Fibroblast of gingiva (primary cell): ENCODE results near the gene APP.

ENCODE experiments used
- DNase-seq: peaks from one replicate; pipeline ENCODE4 v3.0.0-alpha.2; 2011; ENCODE audit warnings: low read depth

APP gene

DNA sequence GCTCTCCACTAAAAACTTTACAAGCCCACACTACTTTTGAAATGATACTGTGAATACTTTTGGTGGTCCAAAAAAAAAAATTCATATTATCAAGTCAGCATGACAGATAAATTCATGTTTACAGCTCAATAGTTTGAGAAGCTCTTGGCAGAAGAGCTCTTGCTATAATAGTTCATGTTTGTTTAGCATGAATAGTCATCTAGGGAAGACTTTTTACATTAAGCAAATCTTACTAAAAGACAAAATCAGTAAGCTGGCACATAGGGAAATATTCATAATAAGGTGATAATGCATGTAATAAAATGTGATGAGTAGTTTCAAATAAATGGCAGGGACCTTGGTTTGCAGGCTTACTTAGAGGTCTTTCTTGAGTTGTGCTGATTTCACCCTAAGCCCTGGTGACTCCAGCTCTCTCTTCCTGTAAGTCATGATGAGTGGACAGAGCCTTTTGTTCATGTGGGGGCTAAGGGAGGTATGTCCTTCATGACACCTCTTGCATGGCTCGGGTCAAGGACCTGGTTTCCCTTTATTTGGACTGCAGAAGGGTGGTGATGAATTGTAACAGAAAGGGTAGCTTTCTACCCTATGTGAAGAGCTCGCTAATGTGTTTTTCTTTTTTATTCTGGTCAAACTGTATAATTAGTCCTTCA, 269.1 kb downstream of the APP start:
- DNase-seq: no peak

GRCh38 chr21:25898671-25899070, 271.9 kb downstream of the APP start:
- no peak for DNase-seq

- no peak for DNase-seq
Observed at GRCh38 chr21:25897383-25897782, 273.2 kb downstream of the APP start.

- DNase-seq: no peak
Observed at GRCh38 chr21:25896501-25897056, 274.0 kb downstream of the APP start.

DNA sequence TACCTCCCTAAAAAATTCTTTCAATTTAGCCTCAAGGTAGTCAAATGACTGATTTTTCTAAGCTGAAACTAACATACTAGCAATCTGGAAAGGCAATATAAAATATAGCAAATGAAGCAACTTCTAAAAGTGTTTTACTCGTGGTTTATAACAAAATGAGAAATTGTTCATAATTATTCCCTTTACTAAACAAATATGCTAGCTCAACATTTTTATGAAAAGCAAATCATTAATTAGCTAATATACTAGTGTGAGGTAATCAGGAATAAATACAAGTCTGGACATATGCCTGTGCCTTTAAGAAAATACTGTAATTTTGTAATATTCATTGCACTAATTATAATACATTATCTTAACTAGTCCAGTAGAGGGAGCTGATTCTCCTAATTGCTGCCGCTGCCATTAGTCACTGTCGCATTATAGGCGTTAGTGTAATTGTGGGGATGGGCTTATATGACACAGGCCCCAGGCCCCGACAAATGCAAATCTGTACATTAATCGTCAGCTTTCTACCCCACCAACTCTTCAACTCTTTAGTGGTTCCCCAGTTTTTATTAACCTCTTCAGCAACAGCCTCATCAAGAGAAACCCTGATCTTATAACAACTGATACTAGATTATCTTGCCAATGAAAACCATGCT, 274.9 kb downstream of the APP start:
- DNase-seq: peak; percentile 32

GRCh38 chr21:25893191-25893590, 277.4 kb downstream of the APP start:
- DNase-seq: no peak

- no peak for DNase-seq
Observed at GRCh38 chr21:25891596-25891995, 279.0 kb downstream of the APP start.

GRCh38 chr21:25890001-25890400, 280.6 kb downstream of the APP start:
- DNase-seq: no peak

DNA sequence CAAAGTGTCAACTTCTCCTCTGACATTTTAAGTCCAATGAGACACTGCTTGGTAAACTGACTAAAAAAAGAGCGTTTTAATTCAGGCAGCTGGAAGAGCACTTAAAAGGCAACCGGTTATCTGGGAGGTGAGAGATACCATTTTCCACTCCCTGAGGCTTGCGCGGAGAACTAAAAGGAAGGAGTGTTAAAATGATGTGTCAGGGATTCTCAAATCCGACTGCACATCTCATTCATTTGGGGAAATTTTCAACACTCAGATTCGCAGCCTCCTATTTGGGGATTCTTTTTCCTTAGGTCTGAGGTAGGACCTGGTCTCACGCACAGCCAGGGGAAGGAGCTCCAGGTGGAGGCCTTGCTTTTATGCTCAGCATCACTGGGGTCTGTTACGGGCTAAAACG, 281.9 kb downstream of the APP start:
- no peak for DNase-seq

DNA sequence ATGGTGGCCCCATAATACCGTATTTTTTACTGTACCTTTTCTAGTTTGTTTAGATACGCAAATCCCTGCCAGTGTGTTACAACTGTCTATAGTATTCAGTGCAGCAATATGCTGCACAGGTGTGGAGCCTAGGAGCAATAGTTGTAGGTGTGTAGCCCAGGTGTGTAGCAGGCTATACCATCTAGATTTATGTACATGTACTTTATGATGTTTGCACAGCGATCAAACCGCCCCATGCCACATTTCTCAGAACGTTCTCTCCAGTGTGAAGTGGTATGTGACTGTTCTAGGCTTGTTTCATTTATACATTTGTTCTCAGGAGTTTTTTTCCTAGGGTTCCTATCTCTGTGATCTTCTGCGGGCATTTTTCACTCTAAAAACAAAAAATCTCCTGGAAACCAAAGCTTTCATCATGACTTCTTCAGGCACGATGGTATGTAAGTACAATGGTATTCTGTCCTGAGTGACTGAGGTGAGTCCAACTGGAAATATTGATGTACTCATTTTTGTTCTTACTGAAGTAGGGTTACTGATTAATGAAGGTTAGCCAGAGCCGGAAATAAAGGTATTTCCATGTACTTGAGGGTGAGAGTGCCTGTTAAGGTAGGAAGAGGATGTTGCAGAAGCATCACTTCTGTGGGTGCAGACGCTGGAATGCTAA, 282.8 kb downstream of the APP start:
- DNase-seq: no peak

DNA sequence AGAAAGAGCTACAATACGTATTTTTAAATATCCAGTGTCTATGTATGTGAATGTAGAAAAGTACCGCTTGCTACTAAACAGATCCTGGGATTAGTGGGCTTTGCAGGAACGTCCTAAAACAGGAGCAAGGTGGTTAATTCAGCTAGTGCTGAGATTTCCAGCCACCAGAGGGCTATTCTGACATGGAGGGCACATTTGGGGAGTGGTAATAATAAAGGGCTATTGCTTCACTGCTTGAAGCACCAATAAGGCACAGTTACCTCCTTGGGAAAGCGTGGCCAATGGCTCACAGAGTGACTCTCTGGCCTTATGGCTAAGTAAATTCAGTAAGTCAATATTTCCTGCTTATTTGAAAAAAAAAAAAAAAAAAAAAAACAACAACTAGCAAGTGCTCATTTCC, 283.4 kb downstream of the APP start:
- no peak for DNase-seq

DNA sequence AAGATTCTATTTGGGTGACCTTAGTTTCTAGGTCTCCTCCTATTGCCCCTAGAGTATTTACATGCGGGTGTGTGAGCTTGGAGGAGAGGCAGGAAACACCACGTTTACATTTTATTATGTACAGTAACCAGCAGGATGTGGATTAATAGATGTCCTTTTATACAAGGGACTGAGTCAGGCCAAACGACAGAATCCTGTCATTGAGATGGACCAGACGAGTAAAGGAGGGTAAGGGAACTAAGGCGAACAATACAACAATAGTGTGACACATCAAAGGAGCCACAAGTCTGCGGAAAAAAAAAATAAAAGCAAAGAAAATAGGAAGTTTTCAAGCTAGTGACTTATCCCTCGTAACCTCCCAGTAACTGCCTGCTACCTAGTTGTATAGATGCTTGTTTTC, 284.7 kb downstream of the APP start:
- no peak for DNase-seq

DNA sequence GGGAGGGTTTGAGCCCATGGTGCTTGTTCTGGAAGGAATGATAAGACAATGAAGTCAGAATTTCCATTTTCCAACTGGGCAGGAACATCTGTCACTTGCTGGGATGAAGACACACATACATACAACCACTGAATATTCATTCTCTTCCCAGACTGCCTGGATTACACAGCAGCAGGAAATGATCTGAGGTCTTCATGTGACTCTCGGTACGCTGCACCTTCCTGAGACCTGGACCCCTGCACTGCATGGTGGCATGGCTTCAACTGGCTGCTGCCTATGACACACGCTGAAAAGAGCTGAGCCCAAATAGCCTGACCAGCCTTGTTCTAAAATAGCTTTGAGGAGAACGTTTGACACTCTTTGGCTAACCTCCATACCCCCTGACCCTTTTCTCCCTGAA, 285.2 kb downstream of the APP start:
- DNase-seq: no peak

- no peak for DNase-seq
Observed at GRCh38 chr21:25884311-25884710, 286.3 kb downstream of the APP start.

- DNase-seq: peak; percentile 49
Observed at GRCh38 chr21:25881524-25882376, 288.8 kb downstream of the APP start.

DNA sequence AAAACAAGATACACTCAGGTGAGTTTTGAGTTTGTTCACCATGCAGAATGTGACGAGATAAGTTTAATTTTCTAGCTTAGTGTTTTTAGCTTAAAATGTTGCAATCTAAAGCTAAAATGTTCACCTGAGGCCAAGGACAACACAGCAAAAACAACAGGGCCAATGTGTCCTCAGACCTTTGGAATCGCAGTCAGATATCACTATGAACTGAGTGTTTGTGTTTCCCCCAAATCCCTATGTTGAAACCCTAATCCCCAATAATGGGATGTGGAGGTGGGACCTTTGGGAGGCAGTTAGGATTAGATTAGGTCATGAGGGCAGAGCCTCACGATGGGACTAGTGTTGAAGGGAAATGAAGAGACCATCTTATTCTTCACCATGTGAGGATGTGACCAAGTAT, 291.4 kb downstream of the APP start:
- no peak for DNase-seq

DNA sequence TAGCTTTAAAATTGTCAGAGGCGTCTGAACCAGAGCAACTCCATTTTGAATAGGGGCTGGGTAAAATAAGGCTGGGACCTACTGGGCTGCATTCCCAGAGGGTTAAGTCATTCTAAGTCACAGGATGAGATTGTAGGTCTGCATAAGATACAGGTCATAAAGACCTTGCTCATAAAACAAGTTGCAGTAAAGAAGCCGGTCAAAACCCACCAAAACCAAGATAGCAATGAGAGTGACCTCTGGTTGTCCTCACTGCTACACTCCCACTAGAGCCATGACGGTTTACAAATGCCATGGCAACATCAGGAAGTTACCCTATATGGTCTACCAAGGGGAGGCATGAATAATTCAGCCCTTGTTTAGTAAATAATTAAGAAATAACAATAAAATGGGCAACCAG, 292.2 kb downstream of the APP start:
- no peak for DNase-seq

GRCh38 chr21:25872271-25872670, 298.3 kb downstream of the APP start:
- DNase-seq: no peak

- no peak for DNase-seq
Observed at GRCh38 chr21:25871566-25871965, 299.0 kb downstream of the APP start.

GRCh38 chr21:25870084-25870483, 300.5 kb downstream of the APP start:
- no peak for DNase-seq

GRCh38 chr21:25867061-25867460, 303.5 kb downstream of the APP start:
- DNase-seq: no peak

GRCh38 chr21:25863747-25864146, 306.8 kb downstream of the APP start:
- DNase-seq: no peak
